Neural cell (in vitro differentiated cells): ENCODE data around the gene C16orf54. TPM values are rescaled to one million over a fixed set of nuclear protein-coding genes. Genes with fewer than 3 reads are reported as not detected.
"Not testable (repeated sequence)": the region's sequence is repeated elsewhere in the genome, so short reads cannot be mapped to it uniquely, and the experiment has no call there.

Source experiments
- H2AFZ ChIP-seq: fragments of 200-600, 300-800 bp; sonication (generic), shearing (Covaris generic); 2 replicates; pipeline ENCODE4 v1.6.0; 2014; ENCODE audit warnings: low read depth, mild to moderate bottlenecking, antibody characterized with exemption, low read length, moderate library complexity
- H3F3A ChIP-seq: fragments of 200-600 bp; shearing (Covaris generic); 2 replicates; pipeline ENCODE4 v1.6.1; 2016; ENCODE audit warnings: mild to moderate bottlenecking, moderate library complexity, mixed read lengths, antibody characterized with exemption, low read length; ENCODE audit not compliant: insufficient read depth, poor library complexity, severe bottlenecking
- H3K27ac ChIP-seq: fragments of 200-600, 300-800 bp; sonication (generic), shearing (Covaris generic); 2 replicates; pipeline ENCODE4 v1.5.1; 2014; ENCODE audit warnings: mild to moderate bottlenecking, low read length, moderate library complexity
- H3K27me3 ChIP-seq: fragments of 300-800, 200-600 bp; sonication (generic), shearing (Covaris generic); 2 replicates; pipeline ENCODE4 v1.6.0; 2014; ENCODE audit warnings: mild to moderate bottlenecking, low read depth, low read length, moderate library complexity; ENCODE audit not compliant: insufficient read depth
- H3K36me3 ChIP-seq: fragments of 300-800, 200-600 bp; sonication (generic), shearing (Covaris generic); 2 replicates; pipeline ENCODE4 v1.5.1; 2014; ENCODE audit warnings: mild to moderate bottlenecking, antibody characterized with exemption, low read length, moderate library complexity; ENCODE audit not compliant: insufficient read depth
- H3K4me2 ChIP-seq: fragments of 300-800, 200-600 bp; sonication (generic), shearing (Covaris generic); 2 replicates; pipeline ENCODE4 v1.6.0; 2014; ENCODE audit warnings: mild to moderate bottlenecking, low read length
- H3K4me3 ChIP-seq: fragments of 300-800, 200-600 bp; sonication (generic), shearing (Covaris generic); 2 replicates; pipeline ENCODE4 v1.5.1; 2014; ENCODE audit warnings: mild to moderate bottlenecking, low read length, moderate library complexity
- H3K79me2 ChIP-seq: fragments of 200-600 bp; shearing (Covaris generic); replicated peaks from 2 replicates; pipeline ENCODE4 v1.6.0; 2014; ENCODE audit warnings: mild to moderate bottlenecking, low read length, moderate library complexity; ENCODE audit not compliant: insufficient read depth
- H3K9ac ChIP-seq: fragments of 300-800, 200-600 bp; sonication (generic), shearing (Covaris generic); 2 replicates; pipeline ENCODE4 v1.6.1; 2016; ENCODE audit warnings: mild to moderate bottlenecking, low read length, mixed read lengths
- H3K9me2 ChIP-seq: fragments of 200-600 bp; shearing (Covaris generic); 2 replicates; pipeline ENCODE4 v1.6.1; 2016; ENCODE audit warnings: mild to moderate bottlenecking, low read length, mixed read lengths; ENCODE audit not compliant: insufficient read depth
- H3K9me3 ChIP-seq: fragments of 200-600, 300-800 bp; sonication (generic), shearing (Covaris generic); 2 replicates; pipeline ENCODE4 v1.6.1; 2016; ENCODE audit warnings: mild to moderate bottlenecking, mixed run types, low read length, moderate library complexity, mixed read lengths
- H4K20me1 ChIP-seq: fragments of 200-600 bp; shearing (Covaris generic); 2 replicates; pipeline ENCODE4 v1.6.1; 2016; ENCODE audit warnings: mild to moderate bottlenecking, mixed run types; ENCODE audit not compliant: insufficient read depth
- EP300 ChIP-seq: fragments of 450-650 bp; conservative IDR thresholded peaks from 2 replicates; pipeline ENCODE4 v1.6.1; 2014; ENCODE audit warnings: antibody characterized with exemption, mild to moderate bottlenecking, moderate library complexity; ENCODE audit not compliant: poor library complexity, severe bottlenecking
- EZH2 ChIP-seq: fragments of 200-600, 300-800 bp; shearing (Covaris generic), sonication (generic); IDR thresholded peaks from 2 replicates; pipeline ENCODE4 v1.6.1; 2014; ENCODE audit warnings: antibody characterized with exemption, low read length, borderline replicate concordance, mild to moderate bottlenecking; ENCODE audit not compliant: insufficient read depth, poor library complexity, severe bottlenecking
- MXI1 ChIP-seq: fragments of 450-650 bp; conservative IDR thresholded peaks from 2 replicates; pipeline ENCODE4 v1.6.1; 2014; ENCODE audit warnings: antibody characterized with exemption, mild to moderate bottlenecking; ENCODE audit not compliant: poor library complexity, severe bottlenecking
- RAD21 ChIP-seq: fragments of 450-650 bp; conservative IDR thresholded peaks from 2 replicates; pipeline ENCODE4 v1.6.1; 2014; ENCODE audit warnings: antibody characterized with exemption, mild to moderate bottlenecking, moderate library complexity
- SMC3 ChIP-seq: fragments of 450-650 bp; conservative IDR thresholded peaks from 2 replicates; pipeline ENCODE4 v1.6.1; 2014; ENCODE audit warnings: antibody characterized with exemption, mild to moderate bottlenecking, moderate library complexity; ENCODE audit not compliant: poor library complexity
- TAF1 ChIP-seq: IDR thresholded peaks from 2 replicates; pipeline ENCODE4 v1.6.1; 2012; ENCODE audit warnings: low read depth
- polyA plus RNA-seq: library from polyadenylated mRNA; depleted of rRNA; stranded (reverse); fragments of >200 nt; gene quantifications from 2 replicates; pipeline ENCODE4 v1.2.3, GENCODE V29; 2014
- TF ChIP-seq, protein P1 (sequence below): IDR thresholded peaks from 2 replicates; pipeline ENCODE4 v1.6.1; 2012; ENCODE audit warnings: borderline replicate concordance

Gene C16orf54
- polyA plus RNA-seq, 1 donor from 2014 or later = not detected

DNA sequence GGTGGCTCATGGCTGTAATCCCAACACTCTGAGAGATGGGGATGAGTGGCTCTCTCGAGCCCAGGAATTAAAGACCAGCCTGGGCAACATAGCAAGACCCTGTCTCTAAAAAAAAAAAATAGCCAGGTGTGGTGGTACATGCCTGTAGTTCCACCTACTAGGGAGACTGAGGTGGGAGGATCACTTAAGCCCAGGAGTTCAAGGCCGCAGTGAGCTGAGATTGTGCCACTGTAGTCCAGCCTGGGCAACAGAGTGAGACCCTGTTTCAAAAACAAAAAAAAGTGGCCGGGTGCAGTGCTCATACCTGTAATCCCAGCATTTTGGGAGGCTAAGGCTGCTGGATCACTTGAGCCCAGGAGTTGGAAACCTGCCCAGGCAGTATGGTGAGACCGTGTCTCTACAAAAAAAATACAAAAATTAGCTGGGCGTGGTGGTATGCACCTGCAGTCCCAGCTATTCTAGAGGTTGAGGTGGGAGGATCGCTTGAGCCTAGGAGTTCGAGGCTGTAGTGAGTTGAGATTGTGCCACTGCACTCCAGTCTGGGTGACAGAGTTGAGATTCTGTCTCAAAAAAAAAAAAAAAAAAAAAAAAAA is 3.0 kb downstream of the C16orf54 start:
- Histone ChIP-seq H3K79me2 (no peaks in the 10 kb centered on the region), H3K9ac (no peak overlapping the region), H3K9me3 (no peaks in the 10 kb centered on the region), H3K27me3 (no peaks in the 10 kb centered on the region), H3K36me3 (no peaks in the 10 kb centered on the region), H3K4me2 (no peak overlapping the region), H3K27ac (no peak overlapping the region), H2AFZ (no peak overlapping the region), H4K20me1 (no peaks in the 10 kb centered on the region), H3K4me3 (no peak overlapping the region), H3F3A (no peaks in the 10 kb centered on the region), H3K9me2 (no peaks in the 10 kb centered on the region)
- TF ChIP-seq MXI1 (no peak), SMC3 (no peak), EP300 (no peak), TAF1 (no peak), EZH2 (no peak), RAD21 (no peak)
- TF ChIP-seq, protein P1, sequence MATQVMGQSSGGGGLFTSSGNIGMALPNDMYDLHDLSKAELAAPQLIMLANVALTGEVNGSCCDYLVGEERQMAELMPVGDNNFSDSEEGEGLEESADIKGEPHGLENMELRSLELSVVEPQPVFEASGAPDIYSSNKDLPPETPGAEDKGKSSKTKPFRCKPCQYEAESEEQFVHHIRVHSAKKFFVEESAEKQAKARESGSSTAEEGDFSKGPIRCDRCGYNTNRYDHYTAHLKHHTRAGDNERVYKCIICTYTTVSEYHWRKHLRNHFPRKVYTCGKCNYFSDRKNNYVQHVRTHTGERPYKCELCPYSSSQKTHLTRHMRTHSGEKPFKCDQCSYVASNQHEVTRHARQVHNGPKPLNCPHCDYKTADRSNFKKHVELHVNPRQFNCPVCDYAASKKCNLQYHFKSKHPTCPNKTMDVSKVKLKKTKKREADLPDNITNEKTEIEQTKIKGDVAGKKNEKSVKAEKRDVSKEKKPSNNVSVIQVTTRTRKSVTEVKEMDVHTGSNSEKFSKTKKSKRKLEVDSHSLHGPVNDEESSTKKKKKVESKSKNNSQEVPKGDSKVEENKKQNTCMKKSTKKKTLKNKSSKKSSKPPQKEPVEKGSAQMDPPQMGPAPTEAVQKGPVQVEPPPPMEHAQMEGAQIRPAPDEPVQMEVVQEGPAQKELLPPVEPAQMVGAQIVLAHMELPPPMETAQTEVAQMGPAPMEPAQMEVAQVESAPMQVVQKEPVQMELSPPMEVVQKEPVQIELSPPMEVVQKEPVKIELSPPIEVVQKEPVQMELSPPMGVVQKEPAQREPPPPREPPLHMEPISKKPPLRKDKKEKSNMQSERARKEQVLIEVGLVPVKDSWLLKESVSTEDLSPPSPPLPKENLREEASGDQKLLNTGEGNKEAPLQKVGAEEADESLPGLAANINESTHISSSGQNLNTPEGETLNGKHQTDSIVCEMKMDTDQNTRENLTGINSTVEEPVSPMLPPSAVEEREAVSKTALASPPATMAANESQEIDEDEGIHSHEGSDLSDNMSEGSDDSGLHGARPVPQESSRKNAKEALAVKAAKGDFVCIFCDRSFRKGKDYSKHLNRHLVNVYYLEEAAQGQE = no peak

DNA sequence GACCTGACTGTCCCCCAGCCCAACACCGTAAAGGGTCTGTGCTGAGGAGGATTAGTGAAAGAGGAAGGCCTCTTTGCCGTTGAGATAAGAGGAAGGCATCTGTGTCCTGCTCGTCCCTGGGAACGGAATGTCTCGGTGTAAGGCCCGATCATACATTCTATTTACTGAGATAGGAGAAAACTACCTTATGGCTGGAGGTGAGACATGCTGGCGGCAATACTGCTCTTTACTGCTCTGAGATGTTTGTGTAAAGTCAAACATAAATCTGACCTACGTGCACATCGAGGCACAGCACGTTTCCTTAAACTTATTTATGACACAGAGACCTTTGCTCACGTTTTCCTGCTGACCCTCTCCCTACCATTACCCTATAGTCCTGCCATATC is 5.2 kb downstream of the C16orf54 start:
- not testable (repeated sequence) for H3K4me2 ChIP-seq, H3K9ac ChIP-seq, H3K36me3 ChIP-seq, H3K4me3 ChIP-seq, H3K9me3 ChIP-seq, H3F3A ChIP-seq, H3K9me2 ChIP-seq, H3K27ac ChIP-seq, H3K27me3 ChIP-seq, H4K20me1 ChIP-seq, H2AFZ ChIP-seq, H3K79me2 ChIP-seq

DNA sequence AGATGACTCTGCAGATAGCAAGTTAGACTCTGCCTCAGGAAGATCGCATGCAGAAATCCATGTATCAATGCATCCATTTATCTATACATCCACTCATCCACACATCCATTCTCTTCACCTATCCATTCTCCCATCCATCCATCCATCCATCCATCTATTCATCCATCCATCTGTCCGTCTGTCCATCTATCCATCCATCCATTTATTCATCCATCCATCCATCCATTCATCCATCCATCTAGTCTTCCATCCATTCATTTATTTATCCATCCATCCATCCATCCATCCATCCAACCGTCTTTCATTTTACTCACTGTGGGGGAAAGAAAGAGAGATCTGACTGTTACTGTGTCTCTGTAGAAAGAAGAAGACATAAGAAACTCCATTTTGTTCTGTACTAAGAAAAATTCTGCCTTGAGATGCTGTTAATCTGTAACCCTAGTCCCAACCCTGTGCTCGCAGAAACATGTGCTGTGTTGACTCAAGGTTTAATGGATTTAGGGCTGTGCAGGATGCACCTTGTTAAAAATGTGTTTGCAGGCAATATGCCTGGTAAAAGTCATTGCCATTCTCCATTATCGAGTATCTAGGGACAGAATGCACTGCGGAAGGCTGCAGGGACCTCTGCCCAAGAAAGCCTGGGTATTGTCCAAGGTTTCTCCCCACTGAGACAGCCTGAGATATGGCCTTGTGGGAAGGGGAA is 5.7 kb downstream of the C16orf54 start:
- H3K79me2 ChIP-seq, H3K4me3 ChIP-seq, H3K27me3 ChIP-seq, H4K20me1 ChIP-seq, H3F3A ChIP-seq, H3K9ac ChIP-seq, H3K9me3 ChIP-seq, H3K9me2 ChIP-seq, H3K4me2 ChIP-seq, H3K27ac ChIP-seq, H3K36me3 ChIP-seq, H2AFZ ChIP-seq: not testable (repeated sequence)
